K562 (cell line): Measurements from ENCODE around the gene TGOLN2. TPM values are rescaled to one million over a fixed set of nuclear protein-coding genes. Genes with fewer than 3 reads are reported as not detected.

Experiments
- BHLHE40 ChIP-seq: IDR thresholded peaks from 2 replicates; pipeline ENCODE4 v1.6.1; 2011; ENCODE audit warnings: low read length, improper control_type of control experiment
- EHMT2 ChIP-seq: fragments of 450-650 bp; IDR thresholded peaks from 2 replicates; pipeline ENCODE4 v1.6.1; 2018; ENCODE audit warnings: antibody characterized with exemption
- HES1 ChIP-seq: fragments of 450-650 bp; IDR thresholded peaks from 2 replicates; pipeline ENCODE4 v1.6.1; 2016; ENCODE audit warnings: low read depth, mild to moderate bottlenecking, moderate library complexity
- LEF1 ChIP-seq: fragments of 450-650 bp; IDR thresholded peaks from 2 replicates; pipeline ENCODE4 v1.6.1; 2016; ENCODE audit warnings: mild to moderate bottlenecking
- MAX ChIP-seq: sonication (generic); formaldehyde crosslinking; IDR thresholded peaks from 2 replicates; pipeline ENCODE4 v1.9.0; 2022; ENCODE audit warnings: mild to moderate bottlenecking, missing genetic modification reagents
- MCM2 ChIP-seq: fragments of 450-650 bp; IDR thresholded peaks from 2 replicates; pipeline ENCODE4 v1.6.1; 2017; ENCODE audit warnings: low read depth, mild to moderate bottlenecking
- NEUROD1 ChIP-seq: fragments of 150-350 bp; IDR thresholded peaks from 2 replicates; pipeline ENCODE4 v1.6.1; 2014; ENCODE audit warnings: borderline replicate concordance, low read length, low read depth; ENCODE audit not compliant: partially characterized antibody
- NFIC ChIP-seq: fragments of 450-650 bp; IDR thresholded peaks from 2 replicates; pipeline ENCODE4 v1.6.1; 2017; ENCODE audit warnings: mild to moderate bottlenecking, inconsistent platforms
- PHB ChIP-seq: fragments of 250-450 bp; sonication (Bioruptor Pico); IDR thresholded peaks from 2 replicates; pipeline ENCODE4 v1.5.0; 2021
- POLR3A ChIP-seq: IDR thresholded peaks from 2 replicates; pipeline ENCODE4 v1.6.1; 2011; ENCODE audit warnings: borderline replicate concordance, mild to moderate bottlenecking, moderate library complexity; ENCODE audit not compliant: insufficient read length, insufficient read depth; ENCODE audit errors: extremely low read depth
- RCOR1 ChIP-seq, 2 experiments: IDR thresholded peaks; 2 replicates each; pipeline ENCODE4 v1.6.1; 2012; ENCODE audit warnings: low read depth in 2 of 2, low read length in 2 of 2, borderline replicate concordance in 1 of 2, improper control_type of control experiment in 1 of 2
- RFX1 ChIP-seq: fragments of 450-650 bp; IDR thresholded peaks from 2 replicates; pipeline ENCODE4 v1.6.1; 2016; ENCODE audit warnings: mild to moderate bottlenecking, moderate library complexity
- SMARCA4 ChIP-seq: fragments of 450-650 bp; IDR thresholded peaks from 2 replicates; pipeline ENCODE4 v1.6.1; 2016
- YY1 ChIP-seq, 3 experiments: IDR thresholded peaks; 2 replicates each; pipeline ENCODE4 v1.6.1; 2011; ENCODE audit warnings: low read length in 2 of 3, mild to moderate bottlenecking in 2 of 3, moderate library complexity in 2 of 3, borderline replicate concordance in 1 of 3, control low read depth in 1 of 3, low read depth in 1 of 3; ENCODE audit not compliant: insufficient read depth in 3 of 3, insufficient replicate concordance in 2 of 3, control insufficient read depth in 1 of 3, insufficient read length in 1 of 3; ENCODE audit errors: extremely low read depth in 1 of 3
- ZC3H8 ChIP-seq: fragments of 450-650 bp; IDR thresholded peaks from 2 replicates; pipeline ENCODE4 v1.6.1; 2017
- ZNF175 ChIP-seq: fragments of 200-800 bp; sonication (Bioruptor generic); IDR thresholded peaks from 2 replicates; pipeline ENCODE4 v1.6.1; 2016; ENCODE audit warnings: low read depth, mild to moderate bottlenecking, missing genetic modification characterization, missing compliant biosample characterization
- ZNF589 ChIP-seq: fragments of 200-800 bp; sonication (Bioruptor generic); IDR thresholded peaks from 2 replicates; pipeline ENCODE4 v1.6.1; 2016; ENCODE audit warnings: low read depth, missing genetic modification characterization, missing compliant biosample characterization
- ZNF592 ChIP-seq: fragments of 450-650 bp; IDR thresholded peaks from 2 replicates; pipeline ENCODE4 v1.6.1; 2017; ENCODE audit warnings: antibody characterized with exemption, mild to moderate bottlenecking
- polyA plus RNA-seq, 8 experiments: library from polyadenylated mRNA; depleted of rRNA in 4 of 8; stranded (reverse) in 5 of 8; unstranded in 3 of 8; fragments of >200 nt; fragmentation: Nextera tagmentation in 2 of 8; fragmentation: Illumina TruSeq in 1 of 8; extraction: Ambion mirVana in 2 of 8; extraction: Trizol in 1 of 8; gene quantifications; 2 replicates each; pipeline versions ENCODE4 v1.2.1 to v1.2.3, GENCODE V29; 2011 to 2014; ENCODE audit warnings: inconsistent platforms in 1 of 8, missing spikeins in 1 of 8
- total RNA-seq, 7 experiments: library from RNA; depleted of rRNA in 6 of 7; stranded (reverse); fragments of >200 nt in 6 of 7; fragmentation: Illumina TruSeq in 2 of 7; extraction: Trizol in 2 of 7; gene quantifications; 2 replicates each; pipeline versions ENCODE4 v1.2.1 to v1.2.3, GENCODE V29; 2011 to 2021; ENCODE audit warnings: low replicate concordance in 1 of 7
- TF ChIP-seq, protein P1 (sequence below): sonication (generic); IDR thresholded peaks from 2 replicates; pipeline ENCODE4 v1.6.1; 2016

TGOLN2 gene
- total and polyA plus RNA-seq, 9 of the 15 experiments (the other 6 are each of a cell fraction or from before 2014, with no cell fraction given), result 13.0 to 66.5 (median 35.9) TPM

- TF ChIP-seq PHB (CRISPR knock-in tag) (no peak), EHMT2 (0 out of 2 replicates have a peak, but pooled peaks have one; percentile 9), ZC3H8 (no peak), NFIC (peak; percentile 76), HES1 (no peak), ZNF589 (CRISPR knock-in tag) (no peak), MCM2 (no peak), NEUROD1 (peak; percentile 37), MAX (peak; percentile 61; the same call in 1 of the 2 replicates), RCOR1 (IDR thresholded peaks at IDR 0.05; ENCODE audit: borderline replicate concordance in 1 of 2, low read depth in 2 of 2, low read length in 2 of 2) (peak in 1 of 2 experiments; percentile 38; a peak in 2 of 4 replicates), RFX1 (no peak), SMARCA4 (peak; percentile 48), POLR3A (no peak), ZNF175 (CRISPR knock-in tag) (0 out of 2 replicates have a peak, but pooled peaks have one; percentile 52), BHLHE40 (0 out of 2 replicates have a peak, but pooled peaks have one; percentile 8), LEF1 (0 out of 2 replicates have a peak, but pooled peaks have one; percentile 10), ZNF592 (peak; percentile 71; the same call in 1 of the 2 replicates), YY1 (IDR thresholded peaks at IDR 0.05; ENCODE audit: borderline replicate concordance in 1 of 3, control insufficient read depth in 1 of 3, extremely low read depth in 1 of 3, insufficient read depth in 3 of 3, insufficient read length in 1 of 3, insufficient replicate concordance in 2 of 3, low read depth in 1 of 3, low read length in 2 of 3) (peak in 2 of 3 experiments; percentile 72 to 84)
- TF ChIP-seq, protein P1, sequence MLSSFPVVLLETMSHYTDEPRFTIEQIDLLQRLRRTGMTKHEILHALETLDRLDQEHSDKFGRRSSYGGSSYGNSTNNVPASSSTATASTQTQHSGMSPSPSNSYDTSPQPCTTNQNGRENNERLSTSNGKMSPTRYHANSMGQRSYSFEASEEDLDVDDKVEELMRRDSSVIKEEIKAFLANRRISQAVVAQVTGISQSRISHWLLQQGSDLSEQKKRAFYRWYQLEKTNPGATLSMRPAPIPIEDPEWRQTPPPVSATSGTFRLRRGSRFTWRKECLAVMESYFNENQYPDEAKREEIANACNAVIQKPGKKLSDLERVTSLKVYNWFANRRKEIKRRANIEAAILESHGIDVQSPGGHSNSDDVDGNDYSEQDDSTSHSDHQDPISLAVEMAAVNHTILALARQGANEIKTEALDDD, result peak; percentile 56; the same call in 1 of the 2 replicates
These were observed at the start of gene TGOLN2 (continued) for GRCh38 chr2:85327822-85328617.
